ENCODE results near the gene NDUFS6. TPM values are rescaled to one million over a fixed set of nuclear protein-coding genes. Genes with fewer than 3 reads are reported as not detected.

The NDUFS6 gene
- 83.7 TPM for polyA plus RNA-seq (2013, experiment 1 of 4)
- 77.0 TPM for polyA plus RNA-seq (2013, experiment 2 of 4)
- 77.2 TPM for polyA plus RNA-seq (2013, experiment 3 of 4)
- polyA plus RNA-seq (2013, experiment 4 of 4) = 78.0 TPM

DNA sequence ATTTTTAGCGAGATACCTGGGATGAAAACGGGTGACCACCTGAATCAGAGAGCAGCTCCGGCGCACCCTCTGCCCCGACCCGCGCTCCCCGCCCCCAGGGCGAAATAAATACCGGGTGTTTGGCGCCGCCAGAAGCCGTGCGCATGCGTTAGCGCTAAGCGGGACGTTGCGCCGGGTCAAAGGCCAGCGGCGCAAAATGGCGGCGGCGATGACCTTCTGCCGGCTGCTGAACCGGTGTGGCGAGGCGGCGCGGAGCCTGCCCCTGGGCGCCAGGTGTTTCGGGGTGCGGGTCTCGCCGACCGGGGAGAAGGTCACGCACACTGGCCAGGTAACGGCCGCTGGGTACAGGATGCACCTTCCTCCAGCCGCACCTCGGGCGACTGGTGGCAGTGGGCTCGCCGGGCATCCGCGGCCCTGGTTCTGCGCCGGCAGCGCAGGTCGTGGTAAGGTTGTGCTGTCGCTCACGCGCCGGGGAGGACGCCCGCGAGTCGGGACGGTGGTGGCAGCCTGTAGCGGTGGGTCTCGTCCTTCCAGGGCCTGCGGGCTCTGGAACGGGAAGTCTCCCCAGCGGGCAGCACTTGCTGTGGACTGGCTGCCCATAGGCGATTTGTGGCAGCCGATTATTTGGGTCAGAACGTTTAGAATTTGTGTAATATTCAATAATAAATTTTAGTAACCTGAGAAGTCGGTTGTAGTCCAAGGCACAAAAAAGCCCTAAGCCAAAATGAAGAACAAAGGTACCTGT, at the start of gene NDUFS6:
Gene NDUFS6 (plus strand): TSS at position 186 of the 745 bp plus-strand sequence. CDS start 11 bp downstream, at position 197.
- Histone ChIP-seq H3K27ac (ENCODE audit: insufficient read depth, low read depth, low read length, poor library complexity, severe bottlenecking) (peak within 1 kb of the TSS; percentile 72), H3K4me3 (ENCODE audit: insufficient read depth, low read depth, low read length) (peak within 1 kb of the TSS; percentile 93), H3K9me3 (ENCODE audit: control insufficient read depth, low read length) (no peaks in the 10 kb centered on the region), H3K27me3 (ENCODE audit: control insufficient read depth, insufficient read depth, low read length, poor library complexity, severe bottlenecking) (no peaks in the 10 kb centered on the region), H3K4me1 (ENCODE audit: control insufficient read depth, insufficient read depth, low read length) (peaks cover 9% of the 10 kb centered on the region), H3K36me3 (ENCODE audit: control insufficient read depth, insufficient read depth, low read length) (peaks cover 48% of the 10 kb centered on the region)
- 1% methylated on average over 69 of the region's 69 CpGs for WGBS, 2 experiments

DNA sequence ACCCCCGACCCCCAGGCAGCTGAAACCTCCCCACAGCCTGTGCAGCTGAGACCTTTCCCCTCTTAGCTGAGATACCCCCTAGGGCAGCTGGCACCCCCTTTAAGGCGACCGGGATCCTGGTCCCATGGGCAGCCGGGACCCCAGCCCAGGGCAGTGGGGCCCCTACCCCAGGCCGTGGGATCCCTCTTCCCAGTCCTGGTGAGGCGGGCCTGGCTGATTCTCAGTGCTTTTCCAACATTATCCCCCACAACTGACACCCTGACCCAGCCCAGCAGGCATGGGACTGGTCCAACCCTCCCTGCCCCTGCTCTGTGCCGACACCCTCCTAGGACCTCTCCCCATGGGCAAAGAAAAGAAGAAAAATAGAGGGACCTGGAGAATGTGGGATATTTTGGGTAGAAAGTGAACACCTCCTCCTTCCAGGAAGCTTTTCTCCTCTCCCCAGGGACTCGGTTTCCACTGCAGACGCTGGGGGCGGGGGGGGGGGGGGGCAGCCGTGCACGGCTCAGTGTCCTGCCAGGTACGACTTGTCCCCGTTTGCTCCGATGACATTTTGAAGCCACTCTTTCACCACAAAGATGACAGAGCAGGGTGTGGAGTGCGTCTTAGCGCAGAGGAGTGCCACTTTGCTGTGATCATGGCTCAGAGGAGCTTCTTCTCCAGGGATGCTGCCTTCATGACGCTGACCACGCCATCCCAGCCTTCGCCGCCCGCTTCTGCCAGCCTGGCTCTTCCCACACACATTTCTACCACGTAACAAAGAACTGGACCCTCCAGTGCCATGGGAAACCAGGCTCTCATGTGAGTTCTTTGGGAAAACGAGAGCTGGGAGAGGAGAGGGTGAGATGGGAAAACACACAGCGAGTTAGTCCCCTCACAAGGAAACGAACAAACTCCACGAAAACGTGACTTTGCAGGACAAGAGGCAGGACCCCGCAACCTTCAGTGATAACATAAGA, 49.1 kb upstream of the NDUFS6 start:
- no peak overlapping the region for H3K27ac ChIP-seq (ENCODE audit: insufficient read depth, low read depth, low read length, poor library complexity, severe bottlenecking)
- no peaks in the 10 kb centered on the region for H3K27me3 ChIP-seq (ENCODE audit: control insufficient read depth, insufficient read depth, low read length, poor library complexity, severe bottlenecking)
- H3K36me3 ChIP-seq (ENCODE audit: control insufficient read depth, insufficient read depth, low read length) = no peaks in the 10 kb centered on the region
- H3K9me3 ChIP-seq (ENCODE audit: control insufficient read depth, low read length) = no peaks in the 10 kb centered on the region
- no peak overlapping the region for H3K4me3 ChIP-seq (ENCODE audit: insufficient read depth, low read depth, low read length)
- no peaks in the 10 kb centered on the region for H3K4me1 ChIP-seq (ENCODE audit: control insufficient read depth, insufficient read depth, low read length)
- 91 to 94% methylated on average over 27 to 28 of the region's 29 CpGs for whole genome bisulfite sequencing, 2 experiments

- no peaks in the 10 kb centered on the region for H3K27me3 ChIP-seq (ENCODE audit: control insufficient read depth, insufficient read depth, low read length, poor library complexity, severe bottlenecking)
Measured at GRCh38 chr5:1752881-1753280, 48.3 kb upstream of the NDUFS6 start.

DNA sequence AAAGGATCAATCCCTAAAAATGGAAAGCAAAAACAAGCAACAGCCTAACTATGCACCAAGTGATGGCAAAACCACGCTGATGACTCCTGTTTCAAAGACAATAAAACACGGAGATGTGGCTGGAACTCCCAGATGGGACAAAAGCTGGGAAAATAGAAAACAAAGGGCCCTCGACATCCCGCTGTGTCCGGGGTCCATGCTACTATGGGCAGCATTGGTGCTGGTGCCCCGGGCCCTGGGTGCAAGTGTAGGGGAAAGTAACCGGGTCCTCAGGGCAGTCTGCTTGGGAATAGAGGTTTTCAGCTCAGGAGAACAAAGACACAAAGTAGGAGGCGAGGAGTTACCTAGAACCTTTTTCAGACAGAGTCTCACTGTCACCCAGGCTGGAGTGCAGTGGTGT, 47.7 kb upstream of the NDUFS6 start:
- Histone ChIP-seq H3K36me3 (ENCODE audit: control insufficient read depth, insufficient read depth, low read length) (no peaks in the 10 kb centered on the region), H3K27me3 (ENCODE audit: control insufficient read depth, insufficient read depth, low read length, poor library complexity, severe bottlenecking) (no peaks in the 10 kb centered on the region), H3K4me1 (ENCODE audit: control insufficient read depth, insufficient read depth, low read length) (no peaks in the 10 kb centered on the region), H3K9me3 (ENCODE audit: control insufficient read depth, low read length) (no peaks in the 10 kb centered on the region), H3K27ac (ENCODE audit: insufficient read depth, low read depth, low read length, poor library complexity, severe bottlenecking) (no peak overlapping the region), H3K4me3 (ENCODE audit: insufficient read depth, low read depth, low read length) (no peak overlapping the region)
- WGBS, 2 experiments = 82 to 83% methylated on average over 8 of the region's 8 CpGs

More at GRCh38 chr5:1752881-1753280, 48.3 kb upstream of the NDUFS6 start:
- H3K4me3 ChIP-seq (ENCODE audit: insufficient read depth, low read depth, low read length) = no peak overlapping the region
- H3K36me3 ChIP-seq (ENCODE audit: control insufficient read depth, insufficient read depth, low read length) = no peaks in the 10 kb centered on the region
- no peak overlapping the region for H3K27ac ChIP-seq (ENCODE audit: insufficient read depth, low read depth, low read length, poor library complexity, severe bottlenecking)
- no peaks in the 10 kb centered on the region for H3K9me3 ChIP-seq (ENCODE audit: control insufficient read depth, low read length)
- no peaks in the 10 kb centered on the region for H3K4me1 ChIP-seq (ENCODE audit: control insufficient read depth, insufficient read depth, low read length)
- WGBS, 2 experiments = 90 to 94% methylated on average over 16 of the region's 16 CpGs

DNA sequence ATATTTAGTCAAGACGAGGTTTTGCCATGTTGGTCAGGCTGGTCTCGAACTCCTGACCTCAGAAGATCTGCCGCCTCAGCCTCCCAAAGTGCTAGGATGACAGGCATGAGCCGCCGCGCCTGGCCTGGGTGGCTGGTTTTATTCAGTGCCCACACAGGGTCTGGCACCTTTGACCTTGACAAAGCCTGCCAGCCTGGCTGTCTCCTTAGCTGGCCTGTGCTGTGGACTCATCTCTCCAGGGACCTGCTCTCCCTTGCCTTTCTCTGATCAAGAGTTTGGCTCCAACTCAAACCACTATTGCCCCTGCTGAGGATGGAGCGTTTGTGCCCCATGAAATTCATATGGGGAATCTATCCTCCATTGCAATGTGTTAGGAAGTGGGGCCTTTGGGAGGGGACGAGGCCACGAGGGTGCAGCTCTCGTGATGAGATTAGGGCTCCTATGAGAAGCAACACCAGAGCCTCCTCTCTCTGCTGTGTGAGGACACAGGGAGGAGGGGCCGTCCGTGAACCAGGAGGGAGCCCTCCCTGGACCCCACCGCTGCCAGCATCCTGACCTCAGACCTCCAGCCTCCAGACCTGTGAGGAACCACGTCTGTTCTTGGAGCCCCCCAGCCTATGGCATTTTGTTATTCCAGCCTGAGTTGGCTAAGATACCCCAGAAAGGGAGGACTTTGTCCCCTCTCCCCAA, 46.5 kb upstream of the NDUFS6 start:
- Histone ChIP-seq H3K9me3 (ENCODE audit: control insufficient read depth, low read length) (no peaks in the 10 kb centered on the region), H3K4me3 (ENCODE audit: insufficient read depth, low read depth, low read length) (no peak overlapping the region), H3K36me3 (ENCODE audit: control insufficient read depth, insufficient read depth, low read length) (no peaks in the 10 kb centered on the region), H3K4me1 (ENCODE audit: control insufficient read depth, insufficient read depth, low read length) (no peaks in the 10 kb centered on the region), H3K27ac (ENCODE audit: insufficient read depth, low read depth, low read length, poor library complexity, severe bottlenecking) (no peak overlapping the region), H3K27me3 (ENCODE audit: control insufficient read depth, insufficient read depth, low read length, poor library complexity, severe bottlenecking) (no peaks in the 10 kb centered on the region)
- 92 to 93% methylated on average over 14 of the region's 14 CpGs for WGBS, 2 experiments

DNA sequence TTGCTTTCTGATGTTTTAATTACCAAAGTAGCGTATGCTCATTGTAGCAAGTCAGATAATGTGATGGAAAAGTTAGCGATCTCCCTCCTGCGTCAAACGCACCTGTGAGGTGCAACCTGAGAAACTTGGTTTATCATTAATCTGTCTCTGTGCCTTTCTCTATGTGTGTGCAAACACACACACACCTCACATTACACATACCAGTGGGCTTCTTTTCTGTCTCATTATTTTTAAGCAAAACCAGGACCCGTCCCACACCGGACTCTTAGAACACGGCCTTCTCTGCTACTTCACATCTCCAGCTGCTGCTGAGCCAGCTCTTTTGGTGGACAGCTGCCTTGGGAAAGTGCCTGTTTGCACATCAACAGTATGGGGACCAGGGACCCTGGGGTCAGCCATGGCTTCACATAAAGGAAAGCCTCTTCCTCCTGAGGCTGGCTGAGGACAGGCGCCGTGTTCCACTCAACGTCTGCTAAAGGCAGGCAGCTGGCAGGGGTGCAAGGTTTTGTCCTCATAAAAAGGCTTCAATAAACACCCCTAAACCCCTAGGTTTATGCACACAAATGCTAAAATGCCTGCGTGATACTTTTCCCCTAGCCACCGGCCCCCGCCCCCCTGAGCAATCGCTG, 45.8 kb upstream of the NDUFS6 start:
- H3K36me3 ChIP-seq (ENCODE audit: control insufficient read depth, insufficient read depth, low read length) = no peaks in the 10 kb centered on the region
- WGBS, 2 experiments = 82% methylated on average over 14 of the region's 14 CpGs

DNA sequence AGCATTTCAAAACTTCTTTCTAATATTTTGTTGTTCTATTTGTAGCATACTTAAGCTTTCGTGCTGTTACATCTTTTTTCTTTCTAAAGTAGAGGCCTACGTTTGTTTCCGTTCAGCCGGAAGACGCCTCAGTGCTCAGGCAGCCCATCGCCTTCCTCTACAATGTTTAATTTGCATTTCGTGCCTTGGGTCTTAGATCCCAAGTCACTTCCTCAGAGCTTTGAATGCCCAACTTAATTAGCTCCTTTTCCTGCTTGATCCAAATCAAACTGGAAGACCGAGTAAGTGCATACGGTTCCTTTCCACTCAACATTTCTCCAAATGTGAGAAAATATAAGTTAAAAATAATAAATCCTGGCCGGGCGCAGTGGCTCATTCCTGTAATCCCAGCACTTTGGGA, 44.7 kb upstream of the NDUFS6 start:
- 79% methylated on average over 9 to 11 of the region's 11 CpGs for WGBS, 2 experiments
- H3K27ac ChIP-seq (ENCODE audit: insufficient read depth, low read depth, low read length, poor library complexity, severe bottlenecking) = no peak overlapping the region
- no peak overlapping the region for H3K4me3 ChIP-seq (ENCODE audit: insufficient read depth, low read depth, low read length)
- H3K4me1 ChIP-seq (ENCODE audit: control insufficient read depth, insufficient read depth, low read length) = no peaks in the 10 kb centered on the region
- no peaks in the 10 kb centered on the region for H3K9me3 ChIP-seq (ENCODE audit: control insufficient read depth, low read length)
- H3K27me3 ChIP-seq (ENCODE audit: control insufficient read depth, insufficient read depth, low read length, poor library complexity, severe bottlenecking) = no peaks in the 10 kb centered on the region
- H3K36me3 ChIP-seq (ENCODE audit: control insufficient read depth, insufficient read depth, low read length) = no peaks in the 10 kb centered on the region

More for the DNA sequence above, 45.8 kb upstream of the NDUFS6 start:
- no peaks in the 10 kb centered on the region for H3K9me3 ChIP-seq (ENCODE audit: control insufficient read depth, low read length)
- no peak overlapping the region for H3K4me3 ChIP-seq (ENCODE audit: insufficient read depth, low read depth, low read length)
- H3K27me3 ChIP-seq (ENCODE audit: control insufficient read depth, insufficient read depth, low read length, poor library complexity, severe bottlenecking) = no peaks in the 10 kb centered on the region
- H3K27ac ChIP-seq (ENCODE audit: insufficient read depth, low read depth, low read length, poor library complexity, severe bottlenecking) = no peak overlapping the region
- H3K4me1 ChIP-seq (ENCODE audit: control insufficient read depth, insufficient read depth, low read length) = no peaks in the 10 kb centered on the region

GRCh38 chr5:1757511-1757910, 43.7 kb upstream of the NDUFS6 start:
- Histone ChIP-seq H3K27me3 (ENCODE audit: control insufficient read depth, insufficient read depth, low read length, poor library complexity, severe bottlenecking) (no peaks in the 10 kb centered on the region), H3K36me3 (ENCODE audit: control insufficient read depth, insufficient read depth, low read length) (no peaks in the 10 kb centered on the region), H3K4me3 (ENCODE audit: insufficient read depth, low read depth, low read length) (no peak overlapping the region), H3K9me3 (ENCODE audit: control insufficient read depth, low read length) (no peaks in the 10 kb centered on the region), H3K4me1 (ENCODE audit: control insufficient read depth, insufficient read depth, low read length) (no peaks in the 10 kb centered on the region), H3K27ac (ENCODE audit: insufficient read depth, low read depth, low read length, poor library complexity, severe bottlenecking) (no peak overlapping the region)
- 88 to 90% methylated on average over 10 of the region's 10 CpGs for WGBS, 2 experiments

DNA sequence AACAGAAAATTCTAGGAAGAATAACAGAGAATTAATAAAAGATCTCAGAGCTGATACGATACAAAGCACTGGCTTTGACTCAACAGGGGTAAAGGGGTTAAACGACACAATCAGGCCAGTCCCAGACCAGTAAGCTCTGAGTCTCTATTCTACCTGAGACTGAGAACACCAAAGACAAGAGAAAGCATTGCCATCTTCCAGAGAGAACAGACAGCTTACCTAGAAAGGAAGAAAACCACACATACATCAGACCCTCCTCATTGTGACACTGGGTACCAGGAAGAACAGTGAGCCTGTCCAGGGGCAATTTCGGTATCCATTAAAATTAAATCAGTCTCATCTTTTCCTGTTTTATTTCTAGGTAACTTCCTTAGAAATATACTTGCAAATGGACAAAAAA, 42.6 kb upstream of the NDUFS6 start:
- H3K4me3 ChIP-seq (ENCODE audit: insufficient read depth, low read depth, low read length) = no peak overlapping the region
- no peak overlapping the region for H3K27ac ChIP-seq (ENCODE audit: insufficient read depth, low read depth, low read length, poor library complexity, severe bottlenecking)
- WGBS, 2 experiments = 75 to 78% methylated on average over 3 of the region's 3 CpGs
- no peaks in the 10 kb centered on the region for H3K36me3 ChIP-seq (ENCODE audit: control insufficient read depth, insufficient read depth, low read length)
- no peaks in the 10 kb centered on the region for H3K27me3 ChIP-seq (ENCODE audit: control insufficient read depth, insufficient read depth, low read length, poor library complexity, severe bottlenecking)
- no peaks in the 10 kb centered on the region for H3K9me3 ChIP-seq (ENCODE audit: control insufficient read depth, low read length)
- H3K4me1 ChIP-seq (ENCODE audit: control insufficient read depth, insufficient read depth, low read length) = no peaks in the 10 kb centered on the region
